GM20431 (cell line): Measurements from ENCODE around the gene HELQ.
"Not testable (repeated sequence)": the region's sequence is repeated elsewhere in the genome, so short reads cannot be mapped to it uniquely, and the experiment has no call there.

ENCODE experiments used
- in situ Hi-C: fragments of 300-500 bp; cut with MseI, MboI; formaldehyde crosslinking; loops from one replicate; pipeline ENCODE4 v1.15.0; 2020; ENCODE audit warnings: low sequenced_read_pairs; ENCODE audit not compliant: unreplicated experiment

The HELQ gene

GRCh38 chr4:83440899-83441298 lies 14.7 kb downstream of the HELQ start:
- in situ Hi-C loops: no loop called here

- in situ Hi-C loops: no loop called here
Observed at GRCh38 chr4:83440148-83440814, 15.3 kb downstream of the HELQ start.

GRCh38 chr4:83438719-83439118 lies 16.9 kb downstream of the HELQ start:
- in situ Hi-C loops: no loop called here

- in situ Hi-C loops: no loop called here
Observed at GRCh38 chr4:83436680-83437079, 18.9 kb downstream of the HELQ start.

GRCh38 chr4:83431200-83431599 lies 24.4 kb downstream of the HELQ start:
- in situ Hi-C loops: no loop called here

- in situ Hi-C loops: no loop called here
Observed at GRCh38 chr4:83418211-83418610, 37.4 kb downstream of the HELQ start.

- in situ Hi-C loops: no loop called here
Observed at GRCh38 chr4:83417566-83417965, 38.1 kb downstream of the HELQ start.

- in situ Hi-C loops: no loop called here
Observed at GRCh38 chr4:83413676-83414075, 41.9 kb downstream of the HELQ start.

GRCh38 chr4:83408908-83409307 lies 46.7 kb downstream of the HELQ start:
- in situ Hi-C loops: no loop called here

- in situ Hi-C loops: no loop called here
Observed at GRCh38 chr4:83405844-83406816, 49.5 kb downstream of the HELQ start.

GRCh38 chr4:83398158-83398557 lies 57.5 kb downstream of the HELQ start:
- in situ Hi-C loops: not testable (repeated sequence)

GRCh38 chr4:83393908-83394307 lies 61.7 kb downstream of the HELQ start:
- in situ Hi-C loops: no loop called here

GRCh38 chr4:83392562-83392961 lies 63.1 kb downstream of the HELQ start:
- in situ Hi-C loops: no loop called here

- in situ Hi-C loops: no loop called here
Observed at GRCh38 chr4:83390944-83391343, 64.7 kb downstream of the HELQ start.

- in situ Hi-C loops: no loop called here
Observed at GRCh38 chr4:83389756-83390505, 65.7 kb downstream of the HELQ start.

- in situ Hi-C loops: no loop called here
Observed at GRCh38 chr4:83389037-83389720, 66.4 kb downstream of the HELQ start.

- in situ Hi-C loops: no loop called here
Observed at GRCh38 chr4:83388313-83388676, 67.3 kb downstream of the HELQ start.

GRCh38 chr4:83387476-83388312 lies 67.9 kb downstream of the HELQ start:
- in situ Hi-C loops: no loop called here

- in situ Hi-C loops: no loop called here
Observed at GRCh38 chr4:83387012-83387411, 68.6 kb downstream of the HELQ start.
